Osteoblast (primary cell): Measurements from ENCODE around the gene CMSS1. TPM values are rescaled to one million over a fixed set of nuclear protein-coding genes. Genes with fewer than 3 reads are reported as not detected.
A peak's percentile ranks its signal among the peaks of the same experiment; 100 is the strongest.

Source experiments
- DNase-seq: peaks from one replicate; pipeline ENCODE4 v3.0.0; 2011; ENCODE audit warnings: low spot score, mixed read lengths; ENCODE audit not compliant: insufficient read length; ENCODE audit errors: missing footprints
- H2AFZ ChIP-seq: 2 replicates; pipeline ENCODE4 v1.6.0; 2011; ENCODE audit warnings: mild to moderate bottlenecking, low read length
- H3K27ac ChIP-seq: 2 replicates; pipeline ENCODE4 v1.5.1; 2011; ENCODE audit warnings: mild to moderate bottlenecking, low read depth, low read length, moderate library complexity
- H3K27me3 ChIP-seq: 2 replicates; pipeline ENCODE4 v1.6.0; 2012; ENCODE audit warnings: mild to moderate bottlenecking, control low read depth, inconsistent platforms, low read length, moderate library complexity; ENCODE audit not compliant: insufficient read depth
- H3K36me3 ChIP-seq: 2 replicates; pipeline ENCODE4 v1.5.1; 2011; ENCODE audit warnings: mild to moderate bottlenecking, low read length, control low read depth, moderate library complexity; ENCODE audit not compliant: insufficient read depth
- H3K4me1 ChIP-seq: 2 replicates; pipeline ENCODE4 v1.5.1; 2011; ENCODE audit warnings: mild to moderate bottlenecking, low read length, control low read depth, moderate library complexity; ENCODE audit not compliant: insufficient read depth
- H3K4me2 ChIP-seq: 2 replicates; pipeline ENCODE4 v1.6.0; 2011; ENCODE audit warnings: mild to moderate bottlenecking, low read length; ENCODE audit not compliant: insufficient read depth
- H3K4me3 ChIP-seq: fragments of 200-600 bp; sonication (generic); 3 replicates; pipeline ENCODE4 v1.5.1; 2012; ENCODE audit warnings: mild to moderate bottlenecking, low read length, inconsistent platforms; ENCODE audit not compliant: insufficient read depth
- H3K79me2 ChIP-seq: 2 replicates; pipeline ENCODE4 v1.6.0; 2012; ENCODE audit warnings: mild to moderate bottlenecking, low read length, control low read depth, inconsistent platforms; ENCODE audit not compliant: insufficient read depth
- H3K9me3 ChIP-seq: 2 replicates; pipeline ENCODE4 v1.5.1; 2011; ENCODE audit warnings: low read depth, low read length, control low read depth
- H4K20me1 ChIP-seq: 2 replicates; pipeline ENCODE4 v1.6.0; 2012; ENCODE audit warnings: mild to moderate bottlenecking, low read length, control low read depth; ENCODE audit not compliant: insufficient read depth
- total RNA-seq: library from RNA; depleted of rRNA; stranded (reverse); fragments of >200 nt; gene quantifications from 2 replicates; pipeline ENCODE4 v1.2.3, GENCODE V29; 2012
- TF ChIP-seq, protein P1 (sequence below): IDR thresholded peaks from 2 replicates; pipeline ENCODE4 v1.5.1; 2011; ENCODE audit warnings: mild to moderate bottlenecking, low read depth, low read length, moderate library complexity; ENCODE audit errors: extremely low read depth

CMSS1 gene
- total RNA-seq, 1 donor: 15.9 TPM

DNA sequence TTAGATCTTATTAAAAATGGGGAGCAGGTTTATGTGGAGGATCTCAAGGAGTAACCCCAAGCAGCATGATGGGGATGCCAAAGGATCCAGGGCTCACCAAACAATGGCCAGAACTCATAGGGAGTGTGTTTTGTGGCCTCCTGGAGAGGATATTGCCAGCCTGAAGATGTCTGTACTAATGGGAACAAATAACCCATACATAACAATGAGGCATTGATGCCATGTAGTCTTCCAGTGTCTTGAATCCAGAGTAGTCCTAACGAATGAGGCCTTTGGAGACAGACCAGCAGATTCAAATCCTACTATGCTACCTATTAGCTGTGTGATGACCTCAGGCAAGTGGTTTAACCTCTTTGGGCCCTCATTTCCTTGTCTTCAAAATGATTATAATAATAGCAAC lies 45.0 kb upstream of the CMSS1 start:
- Histone ChIP-seq H3K27ac (no peak overlapping the region), H3K79me2 (peaks cover 3% of the 10 kb centered on the region), H3K27me3 (no peaks in the 10 kb centered on the region), H3K4me1 (peaks cover 35% of the 10 kb centered on the region), H4K20me1 (no peaks in the 10 kb centered on the region), H3K9me3 (no peaks in the 10 kb centered on the region), H2AFZ (no peak overlapping the region), H3K36me3 (peaks cover 41% of the 10 kb centered on the region), H3K4me2 (no peak overlapping the region), H3K4me3 (no peak overlapping the region)
- TF ChIP-seq, protein P1, sequence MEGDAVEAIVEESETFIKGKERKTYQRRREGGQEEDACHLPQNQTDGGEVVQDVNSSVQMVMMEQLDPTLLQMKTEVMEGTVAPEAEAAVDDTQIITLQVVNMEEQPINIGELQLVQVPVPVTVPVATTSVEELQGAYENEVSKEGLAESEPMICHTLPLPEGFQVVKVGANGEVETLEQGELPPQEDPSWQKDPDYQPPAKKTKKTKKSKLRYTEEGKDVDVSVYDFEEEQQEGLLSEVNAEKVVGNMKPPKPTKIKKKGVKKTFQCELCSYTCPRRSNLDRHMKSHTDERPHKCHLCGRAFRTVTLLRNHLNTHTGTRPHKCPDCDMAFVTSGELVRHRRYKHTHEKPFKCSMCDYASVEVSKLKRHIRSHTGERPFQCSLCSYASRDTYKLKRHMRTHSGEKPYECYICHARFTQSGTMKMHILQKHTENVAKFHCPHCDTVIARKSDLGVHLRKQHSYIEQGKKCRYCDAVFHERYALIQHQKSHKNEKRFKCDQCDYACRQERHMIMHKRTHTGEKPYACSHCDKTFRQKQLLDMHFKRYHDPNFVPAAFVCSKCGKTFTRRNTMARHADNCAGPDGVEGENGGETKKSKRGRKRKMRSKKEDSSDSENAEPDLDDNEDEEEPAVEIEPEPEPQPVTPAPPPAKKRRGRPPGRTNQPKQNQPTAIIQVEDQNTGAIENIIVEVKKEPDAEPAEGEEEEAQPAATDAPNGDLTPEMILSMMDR: no peak
- DNase-seq: no peak

DNA sequence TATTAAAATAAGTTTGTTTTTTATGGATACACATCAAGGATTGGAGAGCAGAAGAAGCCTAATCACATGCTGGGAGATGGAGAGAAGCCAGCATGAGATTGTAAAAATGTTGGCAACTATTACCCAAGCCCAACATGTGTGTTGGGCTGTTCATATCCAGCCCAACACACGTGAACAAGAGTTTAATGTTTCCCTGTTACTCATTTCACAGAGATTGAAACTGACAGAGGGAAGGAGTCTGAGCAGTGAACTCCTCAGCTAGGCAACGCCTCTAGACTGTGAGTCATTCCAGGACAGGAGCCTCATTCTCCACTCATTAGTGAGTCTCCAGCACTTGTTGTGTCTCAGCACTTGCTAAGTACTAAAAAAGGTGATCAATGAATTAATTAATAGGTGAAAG lies 43.2 kb upstream of the CMSS1 start:
- TF ChIP-seq, protein P1: no peak

DNA sequence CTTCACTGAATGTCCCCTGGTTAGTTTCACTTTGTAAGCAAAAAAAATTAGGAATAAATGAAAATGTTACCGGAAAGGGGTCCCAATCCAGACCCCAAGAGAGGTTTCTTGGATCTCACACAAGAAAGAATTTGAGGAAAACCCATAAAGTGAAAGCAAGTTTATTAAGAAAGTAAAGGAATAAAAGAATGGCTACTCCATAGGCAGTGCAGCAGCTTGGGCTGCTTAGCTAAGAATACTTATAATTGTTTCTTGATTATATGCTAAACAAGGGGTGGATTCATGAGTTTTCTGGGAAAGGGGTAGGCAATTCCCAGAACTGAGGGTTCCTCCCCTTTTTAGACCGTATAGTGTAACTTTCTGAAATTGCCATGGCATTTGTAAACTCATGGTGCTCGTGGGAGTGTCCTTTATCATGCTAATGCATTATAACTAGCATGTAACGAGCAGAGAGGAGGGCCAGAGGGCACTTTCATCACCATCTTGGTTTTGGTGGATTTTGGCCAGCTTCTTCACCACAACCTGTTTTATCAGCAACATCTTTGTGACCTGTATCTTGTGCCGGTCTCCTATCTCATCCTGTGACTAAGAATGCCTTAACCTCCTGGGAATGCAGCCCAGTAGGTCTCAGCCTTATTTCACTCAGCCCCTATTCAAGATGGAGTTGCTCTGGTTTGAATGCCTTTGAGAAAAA lies 41.0 kb upstream of the CMSS1 start:
- H3K4me3 ChIP-seq: no peak overlapping the region
- peaks cover 66% of the 10 kb centered on the region for H3K4me1 ChIP-seq
- no peaks in the 10 kb centered on the region for H3K27me3 ChIP-seq
- peaks cover 3% of the 10 kb centered on the region for H3K79me2 ChIP-seq
- H3K9me3 ChIP-seq: no peaks in the 10 kb centered on the region
- TF ChIP-seq, protein P1: no peak
- peak overlapping the region; percentile 29 for H3K27ac ChIP-seq
- no peak for DNase-seq
- peaks cover 29% of the 10 kb centered on the region for H3K36me3 ChIP-seq
- no peaks in the 10 kb centered on the region for H4K20me1 ChIP-seq
- peak overlapping the region; percentile 11 for H3K4me2 ChIP-seq
- H2AFZ ChIP-seq: no peak overlapping the region

More for the DNA sequence above, 43.2 kb upstream of the CMSS1 start:
- H3K79me2 ChIP-seq: peaks cover 3% of the 10 kb centered on the region
- H3K36me3 ChIP-seq: peaks cover 29% of the 10 kb centered on the region
- peak; percentile 58 for DNase-seq
- no peak overlapping the region for H3K4me3 ChIP-seq
- H4K20me1 ChIP-seq: no peaks in the 10 kb centered on the region
- no peak overlapping the region for H2AFZ ChIP-seq
- no peaks in the 10 kb centered on the region for H3K9me3 ChIP-seq
- H3K4me1 ChIP-seq: peaks cover 44% of the 10 kb centered on the region
- no peaks in the 10 kb centered on the region for H3K27me3 ChIP-seq
- H3K4me2 ChIP-seq: no peak overlapping the region
- H3K27ac ChIP-seq: no peak overlapping the region

DNA sequence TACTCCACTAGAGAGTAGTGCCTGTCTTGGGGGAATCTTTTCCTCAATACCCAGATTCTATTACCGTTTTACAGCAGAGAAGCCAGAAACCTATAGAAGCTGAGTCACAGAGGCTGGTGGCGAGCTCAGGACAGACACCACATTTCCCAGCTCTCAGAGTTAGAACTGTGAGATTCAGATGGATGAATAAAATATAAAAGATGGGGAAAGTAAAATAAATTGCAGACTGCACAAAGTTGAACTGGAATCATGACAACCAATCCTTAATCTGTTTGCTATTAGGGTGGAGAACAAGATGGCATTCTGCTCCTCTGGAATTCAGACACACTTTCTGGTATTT lies 40.5 kb upstream of the CMSS1 start:
- Histone ChIP-seq H3K4me2 (no peak overlapping the region), H3K79me2 (peaks cover 3% of the 10 kb centered on the region), H3K4me1 (peaks cover 71% of the 10 kb centered on the region), H3K36me3 (peaks cover 29% of the 10 kb centered on the region), H2AFZ (no peak overlapping the region), H3K27ac (no peak overlapping the region), H3K27me3 (no peaks in the 10 kb centered on the region), H4K20me1 (no peaks in the 10 kb centered on the region), H3K4me3 (no peak overlapping the region), H3K9me3 (no peaks in the 10 kb centered on the region)
- no peak for DNase-seq
- TF ChIP-seq, protein P1: no peak
